SKM-1 treated with dmso at 0.1 percent for 144 hours (cell line): ENCODE measurements around the gene PRPH.

Experiments used
- DNase-seq: peaks from one replicate; lab custom pipeline; 2025; ENCODE audit not compliant: unreplicated experiment; lab: John Stamatoyannopoulos, UW

Gene PRPH

DNA sequence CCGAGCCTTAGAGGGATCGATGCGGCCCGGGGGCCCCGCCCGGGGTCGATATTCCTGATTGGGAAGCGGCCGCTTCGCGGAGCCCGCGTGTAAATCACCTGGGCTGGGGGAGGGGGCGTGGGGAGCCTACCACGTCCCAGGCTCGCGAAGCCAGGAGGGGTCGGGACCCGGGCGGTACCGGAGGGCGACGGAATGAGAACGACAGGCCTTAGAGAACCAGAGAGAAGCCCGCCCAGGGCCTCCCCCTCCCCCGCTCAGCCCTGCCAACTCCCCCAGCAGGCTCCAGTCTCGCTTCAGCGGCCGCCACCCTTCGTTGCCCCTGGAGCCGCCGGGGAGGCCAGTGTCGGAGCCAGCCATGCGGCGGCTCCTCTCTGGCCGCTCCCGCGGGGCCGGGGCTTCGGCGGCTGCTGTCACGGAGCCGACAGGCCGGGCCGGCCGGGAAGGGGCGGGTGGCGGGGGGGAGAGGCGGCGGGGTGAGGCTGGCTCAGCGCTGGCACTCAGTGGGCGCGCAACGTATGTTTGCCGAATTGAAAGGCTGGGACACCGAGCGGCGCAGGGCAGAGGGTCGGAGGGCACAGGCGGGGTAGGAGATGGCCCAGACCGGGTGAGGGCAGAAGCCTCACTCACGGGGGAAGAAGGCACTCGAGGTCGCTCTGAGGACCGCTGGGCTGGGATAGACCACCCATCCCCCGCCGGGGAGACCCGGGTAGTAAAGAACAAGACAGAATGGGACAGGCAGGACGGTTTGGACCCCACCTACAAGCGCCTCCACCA is 50.3 kb downstream of the PRPH start:
- DNase-seq = no peak

DNA sequence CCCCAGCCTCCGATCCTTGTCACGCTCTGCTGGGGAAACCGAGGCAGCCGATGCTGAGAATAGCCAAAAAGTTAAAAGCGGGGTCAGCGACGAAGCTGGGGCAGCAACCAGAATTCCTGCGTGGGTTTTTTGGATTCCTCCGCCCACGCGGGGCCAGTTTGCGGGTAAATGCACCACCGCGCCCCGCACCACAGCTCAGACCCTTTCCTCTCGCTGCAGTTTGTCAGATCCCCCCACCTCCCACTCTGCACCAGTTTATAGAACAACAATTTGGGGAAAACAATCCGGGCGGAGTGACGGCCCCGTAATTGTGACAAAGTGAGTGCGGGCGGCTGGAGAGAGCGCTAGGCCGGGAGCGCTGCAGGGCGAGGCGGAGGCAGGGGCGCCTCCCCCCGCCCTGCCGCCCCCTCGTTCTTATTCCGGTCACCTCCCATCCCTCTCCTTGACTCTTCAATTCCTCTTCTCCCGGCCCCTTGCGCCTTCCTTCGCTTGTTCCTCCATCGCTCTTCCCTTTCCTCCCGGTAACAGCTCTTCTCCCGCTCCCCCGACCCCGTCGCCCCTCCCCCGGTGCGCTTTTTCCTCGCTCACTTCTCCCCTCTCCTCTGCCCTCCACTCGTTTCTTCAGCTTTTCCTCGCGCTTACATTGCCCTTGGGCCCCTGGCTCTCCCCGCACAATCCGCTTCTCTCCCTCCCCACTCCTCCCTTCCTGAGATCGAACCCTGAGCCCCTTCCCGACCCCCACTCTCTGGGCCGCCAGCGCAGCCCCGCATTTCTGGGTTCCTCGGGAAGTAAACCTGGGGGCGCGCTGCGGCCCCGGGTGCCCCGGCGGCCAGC is 51.1 kb downstream of the PRPH start:
- DNase-seq = no peak

GRCh38 chr12:49346659-49347310 is 51.8 kb downstream of the PRPH start, which contains the start of gene DNAJC22:
DNAJC22 (plus strand) TSS chr12:49346888; CDS start chr12:49348873, 1,985 bp downstream.
- DNase-seq = no peak

DNA sequence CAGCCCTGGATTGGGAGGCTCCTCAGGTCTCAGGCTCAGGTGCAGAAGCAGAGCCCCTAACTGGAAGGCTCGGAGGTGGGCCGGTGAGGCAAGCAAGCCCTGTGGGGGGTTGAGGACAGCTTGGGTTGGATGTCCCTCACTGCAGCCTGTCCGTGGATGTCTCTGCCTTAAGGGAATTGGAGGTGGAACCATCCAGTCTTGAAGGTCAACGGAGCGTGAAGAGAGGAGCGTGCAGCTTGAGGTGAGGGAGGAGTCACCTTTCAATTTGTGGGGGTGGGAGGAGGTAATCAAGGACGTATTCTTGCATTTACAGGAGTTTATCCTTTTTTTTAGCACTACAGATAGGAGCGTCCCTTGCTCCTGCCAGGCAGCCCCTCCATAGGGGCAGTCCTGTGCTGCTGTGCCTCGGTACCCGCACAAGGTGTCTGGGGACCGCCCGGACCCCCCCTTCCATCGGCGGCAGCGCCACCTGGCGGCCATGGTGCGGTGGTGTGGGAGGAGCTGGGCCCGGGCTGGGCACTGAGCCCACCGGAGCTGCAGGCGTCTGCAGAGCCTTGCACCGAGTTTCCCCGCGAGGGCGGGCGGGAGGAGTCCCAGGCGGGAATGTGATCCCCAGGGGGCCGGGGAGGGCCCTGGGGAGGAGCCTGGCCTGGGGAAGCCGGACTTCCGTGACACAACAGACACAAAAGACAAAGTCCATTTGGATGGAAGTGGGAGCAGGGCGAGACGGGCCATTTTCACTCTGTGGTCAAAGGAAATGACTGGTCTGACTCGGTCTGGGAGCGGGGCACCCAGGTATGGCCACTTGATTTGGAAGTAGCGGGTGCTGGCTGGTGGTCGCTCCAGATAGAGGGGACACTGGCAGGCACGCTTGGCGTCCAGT is 52.6 kb downstream of the PRPH start:
- no peak for DNase-seq
